ENCODE measurements around the gene NLGN1. TPM values are rescaled to one million over a fixed set of nuclear protein-coding genes. Genes with fewer than 3 reads are reported as not detected.

NLGN1 gene
- total and polyA plus RNA-seq, 2 experiments from 2014 or later, result 5.1 to 11.2 TPM

GRCh38 chr3:173733029-173733652 is 335.6 kb downstream of the NLGN1 start:
- WGBS (ENCODE audit: low lambda C conversion rate, missing lambda C conversion rate), result 66% methylated on average over 1 of the region's 1 CpG
- Histone ChIP-seq H3K9me2 (replicated peaks; ENCODE audit: insufficient read depth) (no peaks in the 10 kb centered on the region), H3K9me3 (ENCODE audit: low read depth) (no peaks in the 10 kb centered on the region), H3K4me3 (no peak overlapping the region), H3K36me3 (replicated peaks; ENCODE audit: insufficient read depth, low read depth) (no peaks in the 10 kb centered on the region), H3K4me1 (ENCODE audit: insufficient read depth) (no peaks in the 10 kb centered on the region), H3K27me3 (no peaks in the 10 kb centered on the region), H3K79me2 (no peaks in the 10 kb centered on the region), H3K4me2 (no peak overlapping the region), H2AFZ (no peak overlapping the region), H4K20me1 (ENCODE audit: insufficient read depth, poor library complexity, severe bottlenecking) (no peaks in the 10 kb centered on the region), H3K27ac (no peak overlapping the region)
- TF ChIP-seq EZH2phosphoT487 (IDR thresholded peaks at IDR 0.05; ENCODE audit: low read depth, severe bottlenecking, unreplicated experiment), result no peak
- peak; percentile 61 for TF ChIP-seq CTCF (IDR thresholded peaks at IDR 0.05; ENCODE audit: poor library complexity)
- no peak for TF ChIP-seq EZH2 (IDR thresholded peaks at IDR 0.05; ENCODE audit: borderline replicate concordance)
- peak; percentile 47 for DNase-seq (ENCODE audit: low spot score)

DNA sequence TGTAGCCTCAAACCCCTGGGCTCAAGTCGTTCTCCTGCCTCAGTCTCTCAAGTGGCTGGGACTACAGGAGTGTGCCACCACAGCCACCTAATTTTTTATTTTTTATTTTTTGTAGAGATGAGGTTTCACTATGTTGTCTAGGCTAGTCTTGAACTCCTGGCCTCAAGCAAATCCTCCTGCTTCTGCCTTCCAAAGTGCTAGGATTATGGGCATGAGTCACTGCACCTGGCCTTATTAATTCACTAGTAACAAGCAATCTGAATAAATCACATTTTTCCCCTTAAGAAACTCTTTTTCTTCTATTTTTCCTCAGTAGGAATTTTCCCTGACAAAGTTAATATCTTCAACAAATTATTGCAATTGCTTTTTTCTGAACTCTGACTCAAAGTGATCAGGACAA is 336.9 kb downstream of the NLGN1 start:
- Histone ChIP-seq H3K4me2 (no peak overlapping the region), H3K9me3 (ENCODE audit: low read depth) (no peaks in the 10 kb centered on the region), H3K9me2 (replicated peaks; ENCODE audit: insufficient read depth) (no peaks in the 10 kb centered on the region), H2AFZ (no peak overlapping the region), H3K4me3 (no peak overlapping the region), H3K36me3 (replicated peaks; ENCODE audit: insufficient read depth, low read depth) (no peaks in the 10 kb centered on the region), H3K79me2 (no peaks in the 10 kb centered on the region), H3K4me1 (ENCODE audit: insufficient read depth) (no peaks in the 10 kb centered on the region), H3K27me3 (no peaks in the 10 kb centered on the region), H3K27ac (no peak overlapping the region), H4K20me1 (ENCODE audit: insufficient read depth, poor library complexity, severe bottlenecking) (no peaks in the 10 kb centered on the region)
- WGBS (ENCODE audit: low lambda C conversion rate, missing lambda C conversion rate), result 94% methylated on average over 1 of the region's 1 CpG
- DNase-seq (ENCODE audit: low spot score), result no peak
- TF ChIP-seq EZH2 (IDR thresholded peaks at IDR 0.05; ENCODE audit: borderline replicate concordance) (no peak), EZH2phosphoT487 (IDR thresholded peaks at IDR 0.05; ENCODE audit: low read depth, severe bottlenecking, unreplicated experiment) (no peak), CTCF (IDR thresholded peaks at IDR 0.05; ENCODE audit: poor library complexity) (no peak)

DNA sequence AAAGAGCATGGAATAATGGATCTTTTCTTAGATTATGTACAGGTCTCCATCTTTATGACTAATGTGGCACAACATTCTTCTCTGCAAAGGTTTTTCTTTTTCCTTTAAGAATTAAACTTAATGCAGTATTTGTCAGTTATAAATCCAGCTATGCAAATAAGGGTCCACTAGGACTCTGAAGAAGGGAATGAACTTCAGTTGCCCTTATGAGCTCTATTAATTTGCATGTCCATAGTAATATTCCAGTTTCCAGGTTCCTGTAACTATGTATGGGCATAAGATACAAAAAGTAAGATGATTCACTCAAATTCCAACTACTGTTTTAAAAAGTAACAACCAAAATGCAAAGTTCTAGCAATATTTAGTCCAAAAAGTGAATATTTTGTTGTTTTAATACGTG is 337.4 kb downstream of the NLGN1 start:
- TF ChIP-seq EZH2phosphoT487 (IDR thresholded peaks at IDR 0.05; ENCODE audit: low read depth, severe bottlenecking, unreplicated experiment) (no peak), CTCF (IDR thresholded peaks at IDR 0.05; ENCODE audit: poor library complexity) (no peak), EZH2 (IDR thresholded peaks at IDR 0.05; ENCODE audit: borderline replicate concordance) (no peak)
- Histone ChIP-seq H2AFZ (no peak overlapping the region), H3K9me2 (replicated peaks; ENCODE audit: insufficient read depth) (no peaks in the 10 kb centered on the region), H3K27ac (no peak overlapping the region), H3K4me2 (no peak overlapping the region), H3K4me3 (no peak overlapping the region), H3K79me2 (no peaks in the 10 kb centered on the region), H4K20me1 (ENCODE audit: insufficient read depth, poor library complexity, severe bottlenecking) (no peaks in the 10 kb centered on the region), H3K27me3 (no peaks in the 10 kb centered on the region), H3K9me3 (ENCODE audit: low read depth) (no peaks in the 10 kb centered on the region), H3K4me1 (ENCODE audit: insufficient read depth) (no peaks in the 10 kb centered on the region), H3K36me3 (replicated peaks; ENCODE audit: insufficient read depth, low read depth) (no peaks in the 10 kb centered on the region)
- no peak for DNase-seq (ENCODE audit: low spot score)
- WGBS (ENCODE audit: low lambda C conversion rate, missing lambda C conversion rate), result 90% methylated on average over 1 of the region's 1 CpG

All from hepatocyte (in vitro differentiated cells).